Osteoblast (primary cell): Measurements from ENCODE around the gene HSPBP1. TPM values are rescaled to one million over a fixed set of nuclear protein-coding genes. Genes with fewer than 3 reads are reported as not detected.

Experiments
- DNase-seq: peaks from one replicate; pipeline ENCODE4 v3.0.0; 2011; ENCODE audit warnings: low spot score, mixed read lengths; ENCODE audit not compliant: insufficient read length; ENCODE audit errors: missing footprints
- H2AFZ ChIP-seq: 2 replicates; pipeline ENCODE4 v1.6.0; 2011; ENCODE audit warnings: mild to moderate bottlenecking, low read length
- H3K27ac ChIP-seq: 2 replicates; pipeline ENCODE4 v1.5.1; 2011; ENCODE audit warnings: mild to moderate bottlenecking, low read depth, low read length, moderate library complexity
- H3K27me3 ChIP-seq: 2 replicates; pipeline ENCODE4 v1.6.0; 2012; ENCODE audit warnings: mild to moderate bottlenecking, control low read depth, inconsistent platforms, low read length, moderate library complexity; ENCODE audit not compliant: insufficient read depth
- H3K36me3 ChIP-seq: 2 replicates; pipeline ENCODE4 v1.5.1; 2011; ENCODE audit warnings: mild to moderate bottlenecking, low read length, control low read depth, moderate library complexity; ENCODE audit not compliant: insufficient read depth
- H3K4me1 ChIP-seq: 2 replicates; pipeline ENCODE4 v1.5.1; 2011; ENCODE audit warnings: mild to moderate bottlenecking, low read length, control low read depth, moderate library complexity; ENCODE audit not compliant: insufficient read depth
- H3K4me2 ChIP-seq: 2 replicates; pipeline ENCODE4 v1.6.0; 2011; ENCODE audit warnings: mild to moderate bottlenecking, low read length; ENCODE audit not compliant: insufficient read depth
- H3K4me3 ChIP-seq: fragments of 200-600 bp; sonication (generic); 3 replicates; pipeline ENCODE4 v1.5.1; 2012; ENCODE audit warnings: mild to moderate bottlenecking, low read length, inconsistent platforms; ENCODE audit not compliant: insufficient read depth
- H3K79me2 ChIP-seq: 2 replicates; pipeline ENCODE4 v1.6.0; 2012; ENCODE audit warnings: mild to moderate bottlenecking, low read length, control low read depth, inconsistent platforms; ENCODE audit not compliant: insufficient read depth
- H3K9me3 ChIP-seq: 2 replicates; pipeline ENCODE4 v1.5.1; 2011; ENCODE audit warnings: low read depth, low read length, control low read depth
- H4K20me1 ChIP-seq: 2 replicates; pipeline ENCODE4 v1.6.0; 2012; ENCODE audit warnings: mild to moderate bottlenecking, low read length, control low read depth; ENCODE audit not compliant: insufficient read depth
- CTCF ChIP-seq: IDR thresholded peaks from 2 replicates; pipeline ENCODE4 v1.5.1; 2011; ENCODE audit warnings: mild to moderate bottlenecking, low read depth, low read length, moderate library complexity; ENCODE audit errors: extremely low read depth
- total RNA-seq: library from RNA; depleted of rRNA; stranded (reverse); fragments of >200 nt; gene quantifications from 2 replicates; pipeline ENCODE4 v1.2.3, GENCODE V29; 2012

HSPBP1 gene
- total RNA-seq, 1 donor, result 26.4 TPM

GRCh38 chr19:55227241-55228014 lies 52.5 kb downstream of the HSPBP1 start:
- Histone ChIP-seq H3K27me3 (no peaks in the 10 kb centered on the region), H3K79me2 (no peaks in the 10 kb centered on the region), H3K4me3 (no peak overlapping the region), H3K27ac (no peak overlapping the region), H2AFZ (no peak overlapping the region), H3K9me3 (no peaks in the 10 kb centered on the region), H3K4me1 (no peaks in the 10 kb centered on the region), H3K36me3 (peaks cover 16% of the 10 kb centered on the region), H3K4me2 (no peak overlapping the region), H4K20me1 (peaks cover 12% of the 10 kb centered on the region)
- TF ChIP-seq CTCF, result no peak
- DNase-seq, result peak; percentile 80

GRCh38 chr19:55226788-55227187 lies 53.1 kb downstream of the HSPBP1 start:
- no peak overlapping the region for H3K4me3 ChIP-seq
- no peak overlapping the region for H3K4me2 ChIP-seq
- H3K79me2 ChIP-seq, result no peaks in the 10 kb centered on the region
- H3K36me3 ChIP-seq, result peaks cover 12% of the 10 kb centered on the region
- H3K9me3 ChIP-seq, result no peaks in the 10 kb centered on the region
- H3K27ac ChIP-seq, result no peak overlapping the region
- H3K4me1 ChIP-seq, result no peaks in the 10 kb centered on the region
- peak; percentile 73 for DNase-seq
- no peak for TF ChIP-seq CTCF
- peaks cover 10% of the 10 kb centered on the region for H4K20me1 ChIP-seq
- no peak overlapping the region for H2AFZ ChIP-seq
- no peaks in the 10 kb centered on the region for H3K27me3 ChIP-seq

GRCh38 chr19:55226273-55226672 lies 53.6 kb downstream of the HSPBP1 start:
- no peak overlapping the region for H2AFZ ChIP-seq

More at GRCh38 chr19:55226273-55226672, 53.6 kb downstream of the HSPBP1 start:
- no peaks in the 10 kb centered on the region for H3K9me3 ChIP-seq
- H3K4me3 ChIP-seq, result no peak overlapping the region
- H3K4me1 ChIP-seq, result no peaks in the 10 kb centered on the region
- H3K36me3 ChIP-seq, result peaks cover 10% of the 10 kb centered on the region
- H3K79me2 ChIP-seq, result no peaks in the 10 kb centered on the region
- no peaks in the 10 kb centered on the region for H3K27me3 ChIP-seq
- no peak overlapping the region for H3K4me2 ChIP-seq
- peaks cover 10% of the 10 kb centered on the region for H4K20me1 ChIP-seq
- peak; percentile 64 for DNase-seq
- TF ChIP-seq CTCF, result no peak
- no peak overlapping the region for H3K27ac ChIP-seq
